Measurements from ENCODE around the gene BAIAP2L1.
"Not testable (repeated sequence)": the region's sequence is repeated elsewhere in the genome, so short reads cannot be mapped to it uniquely, and the experiment has no call there.

The BAIAP2L1 gene, protein sequence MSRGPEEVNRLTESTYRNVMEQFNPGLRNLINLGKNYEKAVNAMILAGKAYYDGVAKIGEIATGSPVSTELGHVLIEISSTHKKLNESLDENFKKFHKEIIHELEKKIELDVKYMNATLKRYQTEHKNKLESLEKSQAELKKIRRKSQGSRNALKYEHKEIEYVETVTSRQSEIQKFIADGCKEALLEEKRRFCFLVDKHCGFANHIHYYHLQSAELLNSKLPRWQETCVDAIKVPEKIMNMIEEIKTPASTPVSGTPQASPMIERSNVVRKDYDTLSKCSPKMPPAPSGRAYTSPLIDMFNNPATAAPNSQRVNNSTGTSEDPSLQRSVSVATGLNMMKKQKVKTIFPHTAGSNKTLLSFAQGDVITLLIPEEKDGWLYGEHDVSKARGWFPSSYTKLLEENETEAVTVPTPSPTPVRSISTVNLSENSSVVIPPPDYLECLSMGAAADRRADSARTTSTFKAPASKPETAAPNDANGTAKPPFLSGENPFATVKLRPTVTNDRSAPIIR

GRCh38 chr7:98400542-98401340, at the start of gene BAIAP2L1:
Gene BAIAP2L1, minus strand, starts transcription at chr7:98401090. Its CDS starts 238 bp downstream, at chr7:98400852.
- peak; percentile 83 for DNase-seq

DNA sequence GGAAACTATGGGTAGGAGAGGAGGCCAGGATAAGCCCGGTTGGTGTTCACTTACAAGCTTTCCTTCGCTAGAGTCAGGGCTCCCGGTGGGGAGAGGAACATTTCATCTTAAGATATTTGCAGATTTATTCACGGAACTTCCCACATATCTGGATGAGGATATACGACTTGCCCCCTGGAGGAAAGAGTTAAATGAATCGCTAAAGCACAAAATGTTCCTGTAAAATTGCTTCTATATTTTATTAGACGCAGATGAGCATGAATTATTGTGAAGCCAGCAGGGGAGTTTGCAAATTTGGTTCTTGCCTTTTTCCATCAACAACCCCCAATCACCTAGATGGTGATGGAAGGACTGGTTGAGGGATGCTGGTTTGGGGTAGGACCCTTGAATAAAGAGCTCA, 47.9 kb upstream of the BAIAP2L1 start:
- no peak for DNase-seq

DNA sequence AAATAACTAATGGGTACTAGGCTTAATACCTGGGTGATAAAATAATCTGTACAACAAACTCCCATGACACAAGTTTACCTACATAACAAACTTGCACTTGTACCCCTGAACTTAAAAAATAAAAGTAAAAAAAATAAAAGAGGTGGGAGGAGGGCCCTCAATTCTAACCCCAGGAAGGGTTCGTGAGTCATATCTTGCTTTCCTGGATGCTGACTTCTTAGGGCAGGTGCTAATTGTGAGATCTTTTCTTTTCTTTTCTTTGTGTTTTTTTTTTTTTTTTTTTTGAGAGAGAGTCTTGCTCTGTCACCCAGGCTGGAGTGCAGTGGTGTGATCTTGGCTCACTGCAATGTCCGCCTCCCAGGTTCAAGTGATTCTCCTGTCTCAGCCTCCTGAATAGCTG, 40.1 kb upstream of the BAIAP2L1 start:
- DNase-seq = not testable (repeated sequence)

- DNase-seq = no peak
Measured at GRCh38 chr7:98439484-98439883, 38.6 kb upstream of the BAIAP2L1 start.

DNA sequence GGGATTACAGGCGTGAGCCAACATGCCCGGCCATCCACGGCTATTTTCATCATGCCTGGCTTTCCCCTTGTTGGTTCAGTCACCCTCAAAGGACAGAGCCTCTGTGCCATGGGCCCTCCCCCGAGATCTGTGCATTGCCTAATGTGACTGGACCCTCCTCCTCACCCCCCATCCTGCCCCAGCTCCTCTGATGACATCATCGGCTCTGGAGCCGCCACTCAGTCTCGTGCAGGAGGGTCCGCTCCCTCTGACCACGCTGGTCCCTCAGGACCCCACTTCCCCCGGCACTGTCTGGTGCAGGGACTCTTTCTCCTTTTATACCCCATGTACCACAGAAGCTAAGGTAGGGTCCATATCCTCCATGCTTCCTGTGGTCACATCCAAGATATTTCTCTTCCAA, 33.2 kb upstream of the BAIAP2L1 start:
- DNase-seq = no peak

DNA sequence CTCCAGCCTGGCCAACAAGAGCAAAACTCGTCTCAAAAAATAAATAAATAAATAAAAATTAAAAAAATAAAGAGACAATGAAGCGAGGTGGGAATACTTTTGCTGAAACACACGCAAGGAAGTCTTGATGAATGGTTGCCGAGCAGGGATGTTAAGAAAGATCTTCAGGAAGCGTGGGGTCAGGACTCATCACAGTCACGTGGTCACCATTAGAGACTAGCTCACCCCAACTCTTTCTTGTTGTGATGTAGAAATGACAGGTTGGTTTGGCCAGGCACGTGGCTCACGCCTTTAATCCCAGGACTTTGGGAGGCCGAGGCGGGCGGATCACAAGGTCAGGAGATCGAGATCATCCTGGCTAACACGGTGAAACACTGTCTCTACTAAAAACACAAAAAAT, 28.9 kb upstream of the BAIAP2L1 start:
- DNase-seq = no peak

GRCh38 chr7:98423043-98423442, 22.2 kb upstream of the BAIAP2L1 start:
- DNase-seq = no peak

- peak; percentile 27 for DNase-seq
Measured at GRCh38 chr7:98420966-98421612, 20.2 kb upstream of the BAIAP2L1 start.

GRCh38 chr7:98419988-98420387, 19.1 kb upstream of the BAIAP2L1 start:
- DNase-seq = not testable (repeated sequence)

- DNase-seq = not testable (repeated sequence)
Measured at GRCh38 chr7:98419316-98419691, 18.4 kb upstream of the BAIAP2L1 start.

- DNase-seq = no peak
Measured at GRCh38 chr7:98418636-98419315, 17.9 kb upstream of the BAIAP2L1 start.

DNA sequence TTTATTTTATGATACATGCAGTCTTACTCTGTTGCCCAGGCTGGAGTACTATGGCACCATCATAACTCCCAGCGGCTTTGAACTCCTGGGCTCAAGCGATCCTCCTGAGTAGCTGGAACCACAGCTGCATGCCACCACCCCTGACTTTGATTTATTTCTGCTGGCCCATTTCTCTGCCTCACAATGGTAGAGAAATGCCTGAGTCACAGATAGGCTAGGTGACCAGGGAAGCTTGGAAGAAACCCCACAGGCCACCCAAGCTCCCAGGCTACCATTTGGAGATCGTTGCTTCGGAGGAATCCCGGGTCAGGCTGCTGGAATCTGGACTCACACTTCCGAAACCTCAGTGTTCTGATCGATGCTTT, 17.4 kb upstream of the BAIAP2L1 start:
- no peak for DNase-seq

DNA sequence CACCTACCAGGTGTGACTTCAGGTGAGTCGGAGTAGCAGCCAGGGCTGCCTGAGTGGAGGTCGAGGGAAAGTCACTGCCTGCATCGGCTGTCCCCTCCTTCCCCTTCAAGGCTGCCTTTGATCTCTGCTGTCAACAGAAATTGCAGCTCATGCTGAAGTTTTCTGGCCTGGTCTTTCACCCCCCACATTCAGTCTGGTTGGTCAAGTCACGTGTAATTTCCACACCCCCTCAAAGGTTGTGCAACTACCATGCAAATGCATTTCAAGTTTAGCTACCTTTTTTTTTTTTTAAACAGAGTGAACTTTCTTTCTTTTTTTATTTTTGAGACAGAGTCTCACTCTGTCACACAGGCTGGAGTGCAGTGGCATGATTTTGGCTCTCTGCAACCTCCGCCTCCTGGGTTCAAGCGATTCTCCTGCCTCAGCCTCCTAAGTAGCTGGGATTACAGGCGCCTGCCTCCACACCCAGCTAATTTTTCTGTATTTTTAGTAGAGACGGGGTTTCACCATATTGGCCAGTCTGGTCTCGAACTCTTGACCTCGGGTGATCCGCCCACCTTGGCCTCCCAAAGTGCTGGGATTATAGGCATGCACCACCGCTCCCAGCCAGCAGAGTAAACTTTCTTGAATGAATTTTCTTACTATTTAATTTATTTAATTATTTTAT, 16.8 kb upstream of the BAIAP2L1 start:
- not testable (repeated sequence) for DNase-seq

GRCh38 chr7:98414205-98414900, 13.5 kb upstream of the BAIAP2L1 start:
- no peak for DNase-seq

- not testable (repeated sequence) for DNase-seq
Measured at GRCh38 chr7:98413655-98414054, 12.8 kb upstream of the BAIAP2L1 start.

- no peak for DNase-seq
Measured at GRCh38 chr7:98409843-98410242, 9.0 kb upstream of the BAIAP2L1 start.

DNA sequence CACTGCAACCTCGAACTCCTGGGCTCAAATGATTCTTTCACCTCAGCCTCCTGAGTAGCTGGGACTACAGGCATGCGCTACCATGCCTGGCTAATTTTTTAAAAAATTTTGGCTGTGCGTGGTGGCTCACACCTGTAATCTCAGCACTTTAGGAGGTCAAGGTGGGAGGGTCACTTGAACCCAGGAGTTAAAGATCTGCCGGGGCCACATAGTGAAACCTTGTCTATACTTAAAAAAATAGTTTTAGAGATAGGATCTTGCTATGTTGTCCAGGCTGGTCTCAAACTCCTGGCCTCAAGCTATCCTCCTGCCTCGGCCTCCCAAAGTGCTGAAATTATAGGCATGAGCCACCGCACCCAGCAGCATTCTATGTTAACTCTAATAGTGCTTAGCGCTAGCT, 7.3 kb upstream of the BAIAP2L1 start:
- DNase-seq = not testable (repeated sequence)

DNA sequence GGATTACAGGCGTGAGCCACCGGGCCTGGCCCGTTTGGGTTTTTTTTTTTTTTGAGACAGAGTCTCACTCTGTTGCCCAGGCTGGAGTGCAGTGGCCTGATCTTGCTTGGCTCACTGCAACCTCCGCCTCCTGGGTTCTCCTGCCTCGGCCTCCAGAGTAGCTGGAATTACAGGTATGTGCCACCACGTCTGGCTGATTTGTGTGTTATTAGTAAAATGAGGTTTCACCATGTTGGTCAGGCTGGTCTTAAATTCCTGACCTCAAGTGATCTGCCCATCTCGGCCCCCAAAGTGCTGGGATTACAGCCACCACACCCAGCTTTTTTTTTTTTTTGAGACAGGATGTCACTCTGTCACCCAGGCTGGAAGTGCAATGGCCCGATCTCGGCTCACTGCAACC, 5.9 kb upstream of the BAIAP2L1 start:
- DNase-seq = no peak

DNA sequence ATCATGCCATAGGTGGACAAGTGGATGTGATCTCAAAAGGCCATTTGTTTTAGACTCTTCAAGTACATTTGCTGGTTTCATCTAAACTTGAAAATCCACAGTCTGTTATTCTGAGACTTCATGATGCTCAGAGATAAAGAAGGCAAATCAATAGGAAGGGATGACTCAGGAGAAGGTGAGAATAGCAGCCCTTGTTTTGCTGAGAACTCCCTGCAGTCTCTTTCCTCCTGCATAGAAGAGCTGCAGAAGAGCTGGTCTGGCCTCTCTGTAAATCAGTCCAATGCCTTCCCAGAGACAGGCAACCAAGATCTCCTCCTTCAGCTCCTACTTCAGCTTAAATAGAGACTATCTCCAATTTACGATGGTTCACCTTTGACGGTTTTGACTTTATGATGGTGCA, 4.0 kb upstream of the BAIAP2L1 start:
- DNase-seq = no peak

DNA sequence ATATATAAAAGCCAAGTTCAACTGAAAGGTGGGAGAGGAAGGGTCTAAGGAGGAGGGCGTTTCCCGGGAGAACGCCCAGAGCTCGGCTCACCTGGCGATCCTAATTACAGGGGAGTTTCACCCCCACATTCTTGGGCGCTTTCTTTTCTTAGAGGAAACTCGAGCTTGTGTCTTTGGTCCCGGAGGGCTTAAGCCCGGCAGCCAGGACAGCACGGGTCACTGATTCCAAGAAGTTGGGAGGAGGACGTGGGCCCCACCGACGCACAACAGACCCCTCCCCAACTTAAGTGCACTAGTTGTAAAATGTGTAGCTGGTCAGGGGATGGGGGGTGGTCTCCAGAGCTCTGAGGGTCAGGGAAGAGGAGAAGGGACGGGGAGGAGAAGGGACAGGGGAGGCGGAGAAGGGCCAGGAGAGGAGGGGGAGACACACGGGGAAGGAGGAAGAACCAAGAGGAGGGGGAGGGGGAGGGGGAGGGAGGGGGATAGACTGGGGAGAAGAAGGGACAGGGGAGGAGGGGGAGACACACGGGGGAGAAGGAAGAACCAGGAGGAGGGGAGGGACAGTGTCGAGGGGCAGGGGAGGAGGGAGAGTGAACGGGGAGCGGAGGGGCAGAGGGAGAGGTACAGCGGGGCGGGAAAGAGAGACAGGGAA, 874 bp downstream of the BAIAP2L1 start:
- no peak for DNase-seq

DNA sequence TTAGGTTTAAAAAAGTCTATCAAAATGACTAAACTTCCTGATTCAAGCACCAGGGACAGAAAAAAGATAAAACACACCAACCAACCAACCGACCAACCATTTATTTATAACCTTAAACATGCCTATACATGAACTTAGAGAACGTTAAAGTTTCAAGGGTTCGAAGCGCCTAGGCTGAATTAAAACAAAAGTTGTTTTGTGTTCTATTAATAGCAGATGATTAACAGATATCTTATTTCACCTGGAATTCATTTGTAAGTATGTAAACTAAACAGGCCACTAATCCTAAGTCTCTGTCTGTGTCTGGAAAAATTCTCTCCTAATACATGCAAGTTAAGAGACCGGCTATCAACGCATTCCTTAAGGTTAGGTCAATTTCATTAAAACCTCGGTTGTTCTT, 1.4 kb downstream of the BAIAP2L1 start:
- no peak for DNase-seq
